Memory B cell (primary cell): ENCODE measurements around the gene RBM43.
"Not testable (repeated sequence)": the region's sequence is repeated elsewhere in the genome, so short reads cannot be mapped to it uniquely, and the experiment has no call there.

Experiments
- ATAC-seq: fragments of 150-1000 bp; cut with Tn5 transposase; 2 replicates; pipeline ENCODE4 v1.10.0; 2021; ENCODE audit warnings: low read depth, mild to moderate bottlenecking, moderate library complexity
- DNase-seq, 2 donors: peaks; one replicate each; pipeline ENCODE4 v3.0.0; 2022; ENCODE audit warnings: low spot score in 2 of 2
- H3K27ac Mint-ChIP-seq: one replicate; pipeline ENCODE4 v1.8.0; 2022; ENCODE audit warnings: mild to moderate bottlenecking, moderate library complexity, mixed read lengths
- H3K27me3 Mint-ChIP-seq: one replicate; pipeline ENCODE4 v1.8.0; 2022; ENCODE audit warnings: mixed read lengths
- H3K36me3 Mint-ChIP-seq: one replicate; pipeline ENCODE4 v1.8.0; 2022; ENCODE audit warnings: mild to moderate bottlenecking, mixed read lengths
- H3K4me1 Mint-ChIP-seq: one replicate; pipeline ENCODE4 v1.8.0; 2022; ENCODE audit warnings: mixed read lengths
- H3K4me3 Mint-ChIP-seq: one replicate; pipeline ENCODE4 v1.8.0; 2022; ENCODE audit warnings: mild to moderate bottlenecking, moderate library complexity, mixed read lengths
- H3K9me3 Mint-ChIP-seq: one replicate; pipeline ENCODE4 v1.8.0; 2022; ENCODE audit warnings: mixed read lengths

RBM43 gene

DNA sequence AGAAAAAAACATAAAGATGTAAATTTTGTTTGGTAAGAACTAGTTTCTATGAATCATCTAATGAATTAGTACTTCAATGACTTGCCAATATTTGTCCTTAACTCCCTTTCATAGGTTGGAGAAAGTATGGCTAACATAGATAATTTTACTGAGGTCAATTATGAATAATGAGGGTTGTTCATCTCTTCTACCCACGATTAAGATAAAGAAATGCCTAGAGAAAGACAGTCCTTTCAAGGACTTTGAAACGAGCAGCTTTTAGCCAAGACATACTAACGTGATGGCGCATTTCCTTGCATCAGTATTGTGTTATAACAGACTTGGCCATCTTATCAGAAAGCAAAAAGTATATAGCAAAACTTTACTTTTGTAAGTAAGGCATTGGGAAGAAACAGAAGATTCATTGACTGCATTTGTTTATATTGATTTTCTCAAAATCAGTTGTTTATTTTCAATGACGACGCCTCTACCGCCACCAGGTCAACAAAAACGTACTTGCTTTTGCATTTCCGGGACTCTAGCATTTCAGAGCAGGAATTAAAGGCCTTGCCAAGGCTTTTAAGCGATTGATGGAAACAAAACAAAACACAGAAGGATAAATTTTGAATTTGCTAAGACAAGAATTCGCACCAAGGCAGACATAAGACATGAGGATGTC, 961 bp downstream of the RBM43 start:
- H3K36me3 Mint-ChIP-seq = no peaks in the 10 kb centered on the region
- peak overlapping the region; percentile 97 for H3K27ac Mint-ChIP-seq
- H3K27me3 Mint-ChIP-seq = no peaks in the 10 kb centered on the region
- H3K4me3 Mint-ChIP-seq = peak overlapping the region; percentile 93
- ATAC-seq (peak; percentile 13), DNase-seq (no peak)
- H3K9me3 Mint-ChIP-seq = no peaks in the 10 kb centered on the region
- H3K4me1 Mint-ChIP-seq = peaks cover 7% of the 10 kb centered on the region

DNA sequence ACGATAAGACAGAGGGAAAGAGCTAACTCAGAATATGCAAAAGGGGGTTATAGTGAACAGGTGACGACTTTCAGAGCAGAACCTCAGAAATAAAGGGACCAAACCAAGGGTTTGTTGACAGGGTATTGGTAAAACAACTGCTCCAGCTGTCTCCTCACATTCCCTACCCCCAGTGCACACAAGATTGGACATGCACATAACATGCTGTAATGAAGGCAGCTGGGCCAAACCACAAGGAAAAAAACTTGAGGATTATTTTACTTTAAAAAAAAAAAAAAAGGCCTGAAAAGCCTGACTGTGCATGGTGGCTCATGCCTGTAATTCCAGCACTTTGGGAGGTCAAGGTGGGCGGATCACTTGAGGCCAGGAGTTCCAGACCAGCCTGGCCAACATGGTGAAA, 3.5 kb downstream of the RBM43 start:
- no peak overlapping the region for H3K27ac Mint-ChIP-seq
- H3K4me3 Mint-ChIP-seq = no peak overlapping the region

DNA sequence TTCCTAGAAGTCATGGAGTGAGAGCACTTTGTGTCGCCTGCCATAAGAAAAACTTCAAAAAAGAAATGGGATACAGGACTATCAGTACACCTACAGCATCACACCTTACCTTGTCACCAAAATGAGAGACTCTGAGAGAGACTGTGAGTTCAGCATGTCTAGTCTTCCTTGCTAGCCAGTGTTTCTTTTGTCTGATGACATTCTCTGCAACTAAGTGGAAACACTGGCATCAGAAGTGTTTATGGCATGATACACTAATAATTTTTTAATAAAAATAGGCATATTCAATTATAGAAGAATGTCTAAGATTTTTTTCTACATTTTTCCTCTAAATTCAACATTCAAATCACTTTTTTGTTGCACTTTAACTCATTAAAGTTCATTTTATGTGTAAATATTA, 9.0 kb downstream of the RBM43 start:
- Mint-ChIP-seq H3K4me3 (no peak overlapping the region), H3K4me1 (peaks cover 3% of the 10 kb centered on the region), H3K36me3 (peaks cover 44% of the 10 kb centered on the region), H3K27me3 (no peaks in the 10 kb centered on the region), H3K9me3 (peaks cover 8% of the 10 kb centered on the region), H3K27ac (no peak overlapping the region)
- ATAC-seq (no peak), DNase-seq (no peak)

More for the DNA sequence above, 3.5 kb downstream of the RBM43 start:
- Mint-ChIP-seq H3K4me1 (peaks cover 10% of the 10 kb centered on the region), H3K27me3 (no peaks in the 10 kb centered on the region), H3K9me3 (no peaks in the 10 kb centered on the region), H3K36me3 (peaks cover 9% of the 10 kb centered on the region)
- ATAC-seq (no peak), DNase-seq (no peak)

DNA sequence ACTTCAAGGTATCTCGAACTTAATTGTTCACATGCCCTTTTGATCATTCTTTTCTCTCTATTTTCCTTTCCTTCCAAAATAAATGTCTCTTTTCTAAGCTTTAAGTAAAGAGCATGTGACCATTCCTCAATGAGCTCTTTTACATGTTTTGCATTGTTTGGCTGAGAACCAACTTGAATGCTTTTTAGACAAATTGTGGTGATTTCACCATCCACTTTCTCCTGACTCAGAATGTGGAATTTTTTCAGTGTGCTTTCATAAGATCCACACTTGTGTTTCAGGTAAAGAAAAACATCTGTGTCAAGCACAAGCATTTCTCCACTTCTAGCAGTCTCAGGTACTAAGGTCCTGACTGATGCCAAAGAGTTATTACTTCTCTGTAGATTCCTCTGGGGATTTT, 10.7 kb downstream of the RBM43 start:
- H3K27ac Mint-ChIP-seq = no peak overlapping the region
- H3K9me3 Mint-ChIP-seq = peaks cover 9% of the 10 kb centered on the region
- DNase-seq (no peak), ATAC-seq (no peak)
- no peaks in the 10 kb centered on the region for H3K27me3 Mint-ChIP-seq
- no peak overlapping the region for H3K4me3 Mint-ChIP-seq
- H3K4me1 Mint-ChIP-seq = peaks cover 3% of the 10 kb centered on the region
- H3K36me3 Mint-ChIP-seq = peaks cover 44% of the 10 kb centered on the region

DNA sequence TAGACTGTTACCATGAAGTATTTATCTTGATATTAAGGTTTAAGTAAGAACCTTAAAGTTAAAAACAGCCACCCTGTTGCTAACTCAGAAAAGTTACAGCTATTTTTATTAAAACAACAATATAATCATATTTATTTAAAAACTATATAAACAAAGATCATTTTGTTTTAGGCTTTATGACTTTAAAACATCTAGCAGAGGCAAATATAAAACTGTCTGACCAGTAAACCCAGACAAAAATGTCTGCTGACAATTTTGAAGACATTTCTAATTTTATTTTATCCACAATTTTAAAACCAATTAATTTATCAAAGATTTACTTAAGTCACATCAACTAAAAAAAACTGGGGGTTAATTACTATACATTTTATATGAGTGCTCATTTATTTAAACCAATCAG, 14.2 kb downstream of the RBM43 start:
- no peaks in the 10 kb centered on the region for H3K4me1 Mint-ChIP-seq
- H3K4me3 Mint-ChIP-seq = no peak overlapping the region
- DNase-seq (no peak), ATAC-seq (no peak)
- H3K27ac Mint-ChIP-seq = no peak overlapping the region
- peaks cover 10% of the 10 kb centered on the region for H3K9me3 Mint-ChIP-seq
- H3K27me3 Mint-ChIP-seq = no peaks in the 10 kb centered on the region
- H3K36me3 Mint-ChIP-seq = peaks cover 46% of the 10 kb centered on the region

DNA sequence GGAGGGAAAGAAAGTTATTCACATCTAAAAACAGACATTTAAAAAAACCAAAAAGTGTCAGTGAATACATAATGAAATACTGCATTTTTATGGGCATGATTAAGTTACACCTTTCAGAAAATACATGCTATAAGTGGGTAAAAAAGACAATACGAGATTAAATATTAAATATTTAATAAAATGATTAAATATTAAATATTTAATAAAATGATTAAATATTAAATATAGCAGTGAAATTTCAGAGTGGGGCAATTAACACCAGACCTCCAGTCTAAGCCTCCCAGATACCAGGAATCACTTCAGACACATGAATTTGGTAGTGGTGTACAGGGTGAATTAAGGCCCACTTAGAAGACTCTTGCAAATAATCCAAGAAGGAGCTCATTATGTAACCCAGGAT, 15.5 kb downstream of the RBM43 start:
- Mint-ChIP-seq H3K27ac (no peak overlapping the region), H3K9me3 (peaks cover 10% of the 10 kb centered on the region), H3K4me3 (no peak overlapping the region), H3K27me3 (no peaks in the 10 kb centered on the region), H3K4me1 (no peaks in the 10 kb centered on the region), H3K36me3 (peaks cover 34% of the 10 kb centered on the region)
- no peak for DNase-seq
- no peak for ATAC-seq

DNA sequence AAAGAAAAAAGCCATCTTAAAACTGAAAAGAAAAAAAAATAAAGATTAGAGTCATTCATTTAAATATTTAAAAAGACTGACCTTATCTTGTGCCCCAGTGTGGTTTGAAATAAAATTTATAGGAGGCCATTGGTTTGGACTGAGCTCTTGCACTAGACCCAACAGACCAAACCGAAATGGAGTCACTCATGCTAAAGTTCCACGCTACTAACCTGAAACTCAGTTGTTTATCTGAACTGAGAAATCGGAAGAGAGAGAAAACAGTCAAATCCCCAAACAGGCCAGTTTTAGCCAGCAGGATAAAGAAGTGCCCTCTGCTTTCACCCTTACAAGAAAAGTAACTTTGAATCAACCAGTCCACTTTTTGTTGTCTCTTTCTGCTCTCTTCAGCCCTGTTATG, 18.2 kb downstream of the RBM43 start:
- H3K4me3 Mint-ChIP-seq = no peak overlapping the region
- peaks cover 15% of the 10 kb centered on the region for H3K36me3 Mint-ChIP-seq
- ATAC-seq (no peak), DNase-seq (no peak)
- peaks cover under 1% of the 10 kb centered on the region for H3K27me3 Mint-ChIP-seq
- H3K27ac Mint-ChIP-seq = no peak overlapping the region
- H3K4me1 Mint-ChIP-seq = no peaks in the 10 kb centered on the region
- H3K9me3 Mint-ChIP-seq = peaks cover 6% of the 10 kb centered on the region

DNA sequence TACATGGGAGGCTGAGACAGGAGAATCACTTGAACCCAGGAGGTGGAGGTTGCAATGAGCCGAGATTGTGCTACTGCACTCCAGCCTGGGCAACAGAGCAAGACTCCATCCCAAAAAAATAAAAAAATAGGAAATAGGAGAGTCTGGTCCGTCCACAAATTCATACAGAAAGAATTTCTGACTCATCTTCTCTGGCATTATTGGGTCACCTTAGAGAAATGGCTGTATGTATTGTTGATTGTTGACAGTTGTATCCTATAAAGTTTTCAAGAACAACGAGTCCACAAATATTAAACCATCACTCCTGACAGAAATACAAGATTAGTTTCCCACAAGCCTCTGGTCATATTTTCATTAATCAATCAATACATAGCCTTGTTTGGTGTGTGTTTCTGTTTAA, 20.4 kb downstream of the RBM43 start:
- no peak overlapping the region for H3K27ac Mint-ChIP-seq

DNA sequence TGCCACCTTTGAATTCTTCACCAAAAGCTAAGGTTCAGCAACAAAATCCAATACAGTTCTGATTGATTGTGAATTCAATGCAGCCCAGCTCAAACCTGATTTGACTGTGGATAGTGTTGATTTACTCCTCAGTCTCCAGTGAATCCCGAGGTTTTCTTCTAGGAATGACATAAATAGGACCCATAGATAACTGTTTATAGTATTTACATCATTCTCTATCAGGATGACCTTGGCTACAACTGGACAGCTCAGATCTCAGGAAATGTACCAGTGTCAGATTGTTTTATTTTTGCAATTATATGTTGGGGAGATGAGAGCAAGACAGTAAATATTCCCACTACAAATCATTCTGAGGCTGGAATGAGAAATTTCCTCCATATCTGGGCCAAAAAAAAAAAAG, 21.2 kb downstream of the RBM43 start:
- Mint-ChIP-seq H3K27me3 (peaks cover 2% of the 10 kb centered on the region), H3K4me3 (no peak overlapping the region), H3K9me3 (no peaks in the 10 kb centered on the region), H3K27ac (no peak overlapping the region), H3K4me1 (no peaks in the 10 kb centered on the region), H3K36me3 (peaks cover 7% of the 10 kb centered on the region)
- DNase-seq = no peak
- no peak for ATAC-seq

More for the DNA sequence above, 20.4 kb downstream of the RBM43 start:
- Mint-ChIP-seq H3K4me1 (no peaks in the 10 kb centered on the region), H3K9me3 (peaks cover 2% of the 10 kb centered on the region), H3K36me3 (peaks cover 13% of the 10 kb centered on the region), H3K4me3 (no peak overlapping the region), H3K27me3 (peaks cover 2% of the 10 kb centered on the region)
- DNase-seq = no peak
- ATAC-seq = no peak

DNA sequence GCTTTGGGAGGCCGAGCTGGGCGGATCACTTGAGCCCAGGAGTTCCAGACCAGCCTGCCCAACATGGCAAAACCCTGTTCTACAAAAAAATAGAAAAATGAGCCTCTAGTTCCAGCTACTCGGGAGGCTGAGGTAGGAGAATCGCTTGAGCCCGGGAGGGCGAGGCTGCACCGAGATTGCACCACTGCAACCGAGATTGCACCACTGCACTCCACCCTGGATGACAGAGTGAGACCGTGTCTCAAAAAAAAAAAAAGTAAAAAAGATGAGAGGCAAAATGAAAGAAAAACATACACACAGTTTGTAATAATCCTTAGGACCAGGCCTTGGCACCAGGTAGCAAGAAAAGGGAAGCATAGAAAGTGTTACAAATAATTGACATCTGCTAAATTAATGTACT, 22.0 kb downstream of the RBM43 start:
- Mint-ChIP-seq H3K36me3 (peaks cover 2% of the 10 kb centered on the region), H3K4me3 (no peak overlapping the region), H3K4me1 (no peaks in the 10 kb centered on the region), H3K9me3 (no peaks in the 10 kb centered on the region), H3K27me3 (peaks cover 2% of the 10 kb centered on the region), H3K27ac (no peak overlapping the region)
- no peak for DNase-seq
- no peak for ATAC-seq

DNA sequence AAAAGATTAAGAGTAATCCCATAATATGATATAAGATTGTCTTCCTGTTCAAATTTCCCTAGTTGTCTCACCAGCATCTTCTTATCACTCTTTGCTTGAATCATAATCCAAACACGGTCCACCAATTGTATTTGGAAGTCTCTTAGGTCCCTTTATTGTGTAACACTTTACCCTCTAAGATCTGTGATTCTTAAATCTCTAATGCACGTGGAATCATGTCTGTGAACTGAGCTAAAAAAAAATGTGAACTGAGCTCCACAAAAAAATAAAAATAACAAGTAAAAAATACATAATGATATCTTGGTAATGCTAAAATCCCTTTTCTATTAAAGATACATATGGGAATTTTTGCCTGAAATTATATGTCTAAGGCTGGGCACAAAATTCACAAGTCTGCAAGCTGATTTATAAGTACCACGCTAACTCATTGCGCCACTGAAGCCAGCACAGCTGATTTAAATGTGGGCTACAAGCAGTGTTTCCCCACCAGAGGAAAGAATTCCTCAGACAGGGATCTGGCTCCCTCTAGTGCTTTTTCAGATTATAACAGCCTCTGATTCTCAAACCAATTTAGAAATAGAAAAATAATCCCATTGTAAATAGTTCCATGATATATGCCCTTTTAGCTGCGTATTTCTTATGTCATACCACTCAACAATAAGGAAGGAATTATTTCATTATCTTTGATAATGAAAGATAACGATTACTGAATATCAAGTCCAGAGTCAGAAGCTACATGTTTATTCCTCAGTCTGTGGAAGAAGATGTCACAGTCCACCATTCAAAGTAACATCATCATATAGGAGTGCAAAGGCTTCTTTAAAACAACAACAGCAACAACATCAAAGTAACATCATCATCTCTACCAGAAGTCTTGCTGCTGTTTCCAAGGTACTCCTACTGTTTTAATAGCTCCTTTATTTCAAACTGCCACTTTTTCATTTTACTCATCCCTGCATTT, 22.9 kb downstream of the RBM43 start:
- peak in 1 of 2 donors; percentile 44 for DNase-seq
- H3K4me3 Mint-ChIP-seq = no peak overlapping the region
- no peaks in the 10 kb centered on the region for H3K9me3 Mint-ChIP-seq
- peaks cover 2% of the 10 kb centered on the region for H3K27me3 Mint-ChIP-seq
- H3K27ac Mint-ChIP-seq = no peak overlapping the region
- peak; percentile 54 for ATAC-seq
- H3K36me3 Mint-ChIP-seq = no peaks in the 10 kb centered on the region
- no peaks in the 10 kb centered on the region for H3K4me1 Mint-ChIP-seq

DNA sequence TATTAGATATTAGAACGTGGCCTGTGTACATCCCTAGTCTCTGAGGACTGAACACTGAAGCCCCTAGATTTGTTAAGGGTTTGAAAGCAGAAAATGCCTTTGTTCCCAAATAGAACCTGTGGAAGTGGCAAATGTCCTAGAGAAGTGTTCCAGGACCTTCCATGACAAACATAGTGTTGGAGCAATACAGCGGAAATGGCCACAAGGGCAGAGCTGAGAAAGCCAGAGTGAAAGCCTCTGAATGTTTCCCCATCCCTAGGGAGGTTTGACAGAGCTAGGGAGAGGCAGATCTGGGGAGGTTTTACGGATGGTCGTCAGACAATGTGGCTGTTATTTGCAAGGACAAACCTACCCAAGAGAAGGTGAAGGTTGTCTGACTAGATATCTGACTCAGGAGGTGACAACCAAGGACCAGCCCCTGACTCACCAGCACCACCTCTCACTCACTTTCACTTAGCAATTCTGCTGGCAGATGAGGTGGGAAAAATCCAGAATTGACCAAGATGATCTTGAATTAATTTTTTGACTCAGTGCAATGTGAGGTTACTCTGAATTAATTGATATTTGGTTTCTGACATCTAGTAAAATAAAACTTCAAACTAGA, 24.1 kb downstream of the RBM43 start:
- Mint-ChIP-seq H3K4me3 (no peak overlapping the region), H3K27ac (no peak overlapping the region), H3K9me3 (no peaks in the 10 kb centered on the region), H3K36me3 (no peaks in the 10 kb centered on the region), H3K4me1 (no peaks in the 10 kb centered on the region), H3K27me3 (peaks cover 2% of the 10 kb centered on the region)
- DNase-seq (no peak), ATAC-seq (no peak)

DNA sequence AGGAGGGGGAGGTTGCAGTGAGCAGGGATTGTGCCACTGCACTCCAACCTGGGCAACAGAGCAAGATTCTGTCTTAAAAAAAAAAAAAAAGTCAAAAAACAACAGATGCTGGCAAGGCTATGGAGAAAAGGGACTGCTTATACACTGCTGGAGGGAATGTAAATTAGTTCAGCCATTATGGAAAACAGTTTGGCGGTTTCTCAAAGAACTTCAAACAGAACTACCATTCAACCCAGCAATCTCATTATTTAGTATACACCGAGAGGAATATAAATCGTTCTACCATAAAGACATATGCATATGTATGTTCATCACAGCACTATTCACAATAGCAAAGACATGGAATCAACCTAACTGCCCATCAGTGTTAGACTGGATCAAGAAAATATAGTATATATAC, 27.9 kb downstream of the RBM43 start:
- not testable (repeated sequence) for H3K27me3 Mint-ChIP-seq, H3K4me3 Mint-ChIP-seq, ATAC-seq

DNA sequence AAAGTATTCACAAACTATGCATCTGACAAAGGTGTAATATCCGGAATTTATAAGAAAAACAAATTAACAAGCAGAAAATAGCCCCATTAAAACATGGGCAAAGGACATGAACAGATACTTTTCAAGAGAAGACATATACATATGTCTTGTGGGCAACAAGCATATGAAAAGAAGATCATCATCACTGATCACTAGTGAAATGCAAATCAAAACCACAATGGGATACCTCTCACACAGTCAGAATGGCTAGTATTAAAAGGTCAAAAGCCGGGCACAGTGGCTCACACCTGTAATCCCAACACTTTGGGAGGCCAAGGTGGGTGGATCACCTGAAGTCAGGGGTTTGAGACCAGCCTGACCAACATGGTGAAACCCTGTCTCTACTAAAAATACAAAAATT, 28.4 kb downstream of the RBM43 start:
- DNase-seq, H3K27me3 Mint-ChIP-seq, H3K4me3 Mint-ChIP-seq, ATAC-seq, H3K4me1 Mint-ChIP-seq, H3K36me3 Mint-ChIP-seq, H3K9me3 Mint-ChIP-seq, H3K27ac Mint-ChIP-seq: not testable (repeated sequence)

More for the DNA sequence above, 27.9 kb downstream of the RBM43 start:
- not testable (repeated sequence) for H3K4me1 Mint-ChIP-seq, H3K36me3 Mint-ChIP-seq, DNase-seq, H3K9me3 Mint-ChIP-seq, H3K27ac Mint-ChIP-seq
